H7 (cell line): ENCODE measurements around the gene CYP1B1. TPM values are rescaled to one million over a fixed set of nuclear protein-coding genes. Genes with fewer than 3 reads are reported as not detected.

Experiments used
- total RNA-seq: library from RNA; depleted of rRNA; stranded (reverse); fragments of >200 nt; shearing (Covaris generic); gene quantifications from 2 replicates; pipeline ENCODE4 v1.2.3, GENCODE V29; 2014; rRNA removed

Gene CYP1B1
- total RNA-seq, 1 experiment from 2014 or later, result 7.3 TPM

Other genes with a start within 250 kb of the CYP1B1 start
- 1.4 and 1.8 TPM in 2 replicates for gene RMDN2, start 150.9 kb downstream of the CYP1B1 start, total RNA-seq